K562 (cell line): ENCODE data around the gene RTN4. TPM values are rescaled to one million over a fixed set of nuclear protein-coding genes. Genes with fewer than 3 reads are reported as not detected.

Source experiments
- CBFA2T2 ChIP-seq: fragments of 450-650 bp; conservative IDR thresholded peaks from 2 replicates; pipeline ENCODE4 v1.6.1; 2017; ENCODE audit warnings: mild to moderate bottlenecking
- ELF1 ChIP-seq: fragments of 200-800 bp; sonication (Bioruptor generic); IDR thresholded peaks from 2 replicates; pipeline ENCODE4 v1.6.1; 2016; ENCODE audit warnings: missing genetic modification characterization, missing compliant biosample characterization
- FOS ChIP-seq: IDR thresholded peaks from 3 replicates; pipeline ENCODE4 v1.6.1; 2011; ENCODE audit not compliant: insufficient read length; ENCODE audit errors: extremely low read depth
- GABPA ChIP-seq: fragments of 200-800 bp; sonication (Bioruptor generic); conservative IDR thresholded peaks from 2 replicates; pipeline ENCODE4 v1.6.1; 2016; ENCODE audit warnings: low read depth, missing genetic modification characterization, missing compliant biosample characterization
- GTF2E2 ChIP-seq: fragments of 200-800 bp; sonication (Bioruptor generic); IDR thresholded peaks from 2 replicates; pipeline ENCODE4 v1.6.1; 2016; ENCODE audit warnings: missing genetic modification characterization, missing compliant biosample characterization
- HEY1 ChIP-seq: fragments of 250-450 bp; sonication (Bioruptor Pico); IDR thresholded peaks from 2 replicates; pipeline ENCODE4 v1.5.0; 2020; ENCODE audit warnings: mild to moderate bottlenecking, moderate library complexity, borderline replicate concordance
- IFI16 ChIP-seq: fragments of 250-450 bp; sonication (Bioruptor Pico); IDR thresholded peaks from 2 replicates; pipeline ENCODE4 v2.1.2; 2022; ENCODE audit warnings: mild to moderate bottlenecking, inconsistent platforms
- JUN ChIP-seq, 2 experiments: sonication (generic) in 1 of 2; formaldehyde crosslinking in 1 of 2; IDR thresholded peaks; 2 replicates each; pipeline versions ENCODE4 v1.6.1 to v1.8.0; 2012 to 2022; ENCODE audit warnings: borderline replicate concordance in 2 of 2, mild to moderate bottlenecking in 2 of 2, improper control_type of control experiment in 1 of 2, low read depth in 1 of 2, low read length in 1 of 2, missing genetic modification reagents in 1 of 2
- MLLT1 ChIP-seq, 2 experiments: fragments of 450-650 bp; IDR thresholded peaks; 2 replicates each; pipeline ENCODE4 v1.6.1; 2016
- MTA2 ChIP-seq: fragments of 450-650 bp; IDR thresholded peaks from 2 replicates; pipeline ENCODE4 v1.6.1; 2016; ENCODE audit warnings: low read depth
- NCOA2 ChIP-seq, 2 experiments: fragments of 450-650 bp; IDR thresholded peaks; 2 replicates each; pipeline ENCODE4 v1.6.1; 2018; ENCODE audit warnings: mild to moderate bottlenecking in 2 of 2, moderate library complexity in 1 of 2; ENCODE audit not compliant: partially characterized antibody in 2 of 2
- NEUROD1 ChIP-seq: fragments of 150-350 bp; IDR thresholded peaks from 2 replicates; pipeline ENCODE4 v1.6.1; 2014; ENCODE audit warnings: borderline replicate concordance, low read length, low read depth; ENCODE audit not compliant: partially characterized antibody
- PML ChIP-seq: IDR thresholded peaks from 2 replicates; pipeline ENCODE4 v1.6.1; 2012; ENCODE audit warnings: low read length, inconsistent platforms
- RBFOX2 ChIP-seq: fragments of 200-400 bp; formaldehyde crosslinking; IDR thresholded peaks from 2 replicates; pipeline ENCODE4 v1.6.1; 2017; ENCODE audit warnings: low read depth, mild to moderate bottlenecking, low read length, moderate library complexity
- SAFB2 ChIP-seq: fragments of 200-400 bp; formaldehyde crosslinking; IDR thresholded peaks from 2 replicates; pipeline ENCODE4 v1.6.1; 2018; ENCODE audit warnings: borderline replicate concordance, low read length, low read depth, moderate library complexity; ENCODE audit not compliant: severe bottlenecking
- SP1 ChIP-seq: sonication (generic); formaldehyde crosslinking; IDR thresholded peaks from 2 replicates; pipeline ENCODE4 v1.8.1; 2022; ENCODE audit warnings: mild to moderate bottlenecking, missing genetic modification reagents
- SRSF1 ChIP-seq: fragments of 200-400 bp; formaldehyde crosslinking; IDR thresholded peaks from 2 replicates; pipeline ENCODE4 v1.6.1; 2017; ENCODE audit warnings: mild to moderate bottlenecking, low read depth, low read length, moderate library complexity
- TAF1 ChIP-seq: IDR thresholded peaks from 2 replicates; pipeline ENCODE4 v1.6.1; 2011; ENCODE audit warnings: mild to moderate bottlenecking, low read length, moderate library complexity; ENCODE audit not compliant: insufficient read depth, control insufficient read depth, severe bottlenecking; ENCODE audit errors: extremely low read depth
- TCFL5 ChIP-seq: fragments of 250-450 bp; sonication (Bioruptor Pico); conservative IDR thresholded peaks from 2 replicates; pipeline ENCODE4 v1.6.1; 2021; ENCODE audit warnings: mild to moderate bottlenecking, moderate library complexity, matching md5 sums
- U2AF2 ChIP-seq: fragments of 200-400 bp; formaldehyde crosslinking; optimal IDR thresholded peaks from 2 replicates; pipeline ENCODE3; 2017; ENCODE audit warnings: low read depth, mild to moderate bottlenecking, low read length
- ZBTB34 ChIP-seq: fragments of 250-450 bp; sonication (Bioruptor Pico); IDR thresholded peaks from 2 replicates; pipeline ENCODE4 v1.8.0; 2021; ENCODE audit warnings: mild to moderate bottlenecking, moderate library complexity
- ZBTB8A ChIP-seq: fragments of 450-650 bp; IDR thresholded peaks from 2 replicates; pipeline ENCODE4 v1.6.1; 2018; ENCODE audit warnings: mild to moderate bottlenecking, moderate library complexity; ENCODE audit not compliant: partially characterized antibody
- ZKSCAN3 ChIP-seq: fragments of 250-450 bp; sonication (Bioruptor Pico); IDR thresholded peaks from 2 replicates; pipeline ENCODE4 v1.4.0; 2020
- ZNF589 ChIP-seq: fragments of 200-800 bp; sonication (Bioruptor generic); IDR thresholded peaks from 2 replicates; pipeline ENCODE4 v1.6.1; 2016; ENCODE audit warnings: low read depth, missing genetic modification characterization, missing compliant biosample characterization
- ZNF75A ChIP-seq: fragments of 450-650 bp; formaldehyde crosslinking; IDR thresholded peaks from 2 replicates; pipeline ENCODE4 v1.4.0; 2020; ENCODE audit warnings: mild to moderate bottlenecking
- polyA plus RNA-seq, 8 experiments: library from polyadenylated mRNA; depleted of rRNA in 4 of 8; stranded (reverse) in 5 of 8; unstranded in 3 of 8; fragments of >200 nt; fragmentation: Nextera tagmentation in 2 of 8; fragmentation: Illumina TruSeq in 1 of 8; extraction: Ambion mirVana in 2 of 8; extraction: Trizol in 1 of 8; gene quantifications; 2 replicates each; pipeline versions ENCODE4 v1.2.1 to v1.2.3, GENCODE V29; 2011 to 2014; ENCODE audit warnings: inconsistent platforms in 1 of 8, missing spikeins in 1 of 8
- total RNA-seq, 7 experiments: library from RNA; depleted of rRNA in 6 of 7; stranded (reverse); fragments of >200 nt in 6 of 7; fragmentation: Illumina TruSeq in 2 of 7; extraction: Trizol in 2 of 7; gene quantifications; 2 replicates each; pipeline versions ENCODE4 v1.2.1 to v1.2.3, GENCODE V29; 2011 to 2021; ENCODE audit warnings: low replicate concordance in 1 of 7

The RTN4 gene
- total and polyA plus RNA-seq, 9 of the 15 experiments (the other 6 are each of a cell fraction or from before 2014, with no cell fraction given) = 73.0 to 248 (median 116) TPM

GRCh38 chr2:55052129-55053061 lies 2.1 kb upstream of the RTN4 start (continued):
- no peak for TF ChIP-seq CBFA2T2
- TF ChIP-seq IFI16 (CRISPR knock-in tag) = no peak
- TF ChIP-seq ELF1 (tag) = 0 out of 2 replicates have a peak, but pooled peaks have one; percentile 21
- TF ChIP-seq ZBTB8A = no peak
- no peak for TF ChIP-seq JUN (IDR thresholded peaks at IDR 0.05; ENCODE audit: borderline replicate concordance, low read depth, low read length)
- TF ChIP-seq JUN (CRISPR knock-in tag; IDR thresholded peaks at IDR 0.05; ENCODE audit: borderline replicate concordance) = no peak
- TF ChIP-seq ZNF589 (CRISPR knock-in tag) = 0 out of 2 replicates have a peak, but pooled peaks have one; percentile 7
- TF ChIP-seq HEY1 (CRISPR knock-in tag) = no peak
- TF ChIP-seq SP1 (CRISPR knock-in tag) = no peak
- TF ChIP-seq GABPA = peak; percentile 37; the same call in 1 of the 2 replicates
- TF ChIP-seq TAF1 = no peak
- TF ChIP-seq PML = no peak
- TF ChIP-seq FOS = no peak
- TF ChIP-seq U2AF2 = no peak
- TF ChIP-seq SAFB2 = no peak
- TF ChIP-seq RBFOX2 = peak; percentile 36; the same call in 1 of the 2 replicates
- 0 out of 2 replicates have a peak, but pooled peaks have one; percentile 53 for TF ChIP-seq ZNF75A (CRISPR knock-in tag)
- TF ChIP-seq NCOA2 (IDR thresholded peaks at IDR 0.05; ENCODE audit: partially characterized antibody in 2 of 2) = no peak
- TF ChIP-seq GTF2E2 (tag) = no peak
- TF ChIP-seq NEUROD1 = no peak
- TF ChIP-seq MTA2 = no peak
- TF ChIP-seq ZBTB34 (CRISPR knock-in tag) = no peak
- no peak for TF ChIP-seq ZKSCAN3 (CRISPR knock-in tag)
- no peak for TF ChIP-seq SRSF1
- peak in 1 of 2 experiments; percentile 71; a peak in 1 of 4 replicates for TF ChIP-seq MLLT1 (IDR thresholded peaks at IDR 0.05)
- TF ChIP-seq TCFL5 (CRISPR knock-in tag) = no peak
